H1 (cell line): ENCODE measurements around the gene AFF1. TPM values are rescaled to one million over a fixed set of nuclear protein-coding genes. Genes with fewer than 3 reads are reported as not detected.
A peak's percentile ranks its signal among the peaks of the same experiment; 100 is the strongest.

ENCODE experiments used
- CTCF ChIA-PET: fragments of 300-600 bp; sonication (Branson Sonifier 250); formaldehyde crosslinking; loops from one replicate; lab custom pipeline; 2021; ENCODE audit not compliant: partially characterized antibody; lab: Charles Lee
- POLR2A ChIA-PET: fragments of 300-600 bp; sonication (Branson Sonifier 250); formaldehyde crosslinking; loops from one replicate; lab custom pipeline; 2021; ENCODE audit warnings: inconsistent platforms; ENCODE audit not compliant: partially characterized antibody; lab: Charles Lee
- DNase-seq, 2 experiments: peaks; one replicate each; pipeline versions ENCODE4 v3.0.0 to v3.0.0-alpha.2; 2010 to 2022; ENCODE audit warnings: low spot score in 2 of 2, low read depth in 1 of 2, mixed read lengths in 1 of 2
- FAIRE-seq: peaks from 2 replicates; lab custom pipeline; 2011; peaks lifted over from hg19 to GRCh38; lab: Jason Lieb, UNC
- H2AFZ ChIP-seq: 2 replicates; pipeline ENCODE4 v1.8.1; 2012; ENCODE audit warnings: low read length, inconsistent platforms
- H2AK5ac ChIP-seq: 2 replicates; pipeline ENCODE4 v1.6.1; 2013; ENCODE audit warnings: low read depth, low read length
- H2BK120ac ChIP-seq: replicated peaks from 2 replicates; pipeline ENCODE3; 2013; ENCODE audit warnings: low read depth, low read length, inconsistent platforms
- H2BK12ac ChIP-seq: 2 replicates; pipeline ENCODE4 v1.6.1; 2013; ENCODE audit warnings: low read depth, low read length
- H2BK15ac ChIP-seq: 2 replicates; pipeline ENCODE4 v1.6.1; 2013; ENCODE audit warnings: low read length
- H2BK20ac ChIP-seq: 2 replicates; pipeline ENCODE4 v1.6.1; 2013; ENCODE audit warnings: low read length
- H2BK5ac ChIP-seq: 2 replicates; pipeline ENCODE4 v1.6.1; 2013; ENCODE audit warnings: low read depth, low read length
- H3K14ac ChIP-seq: 2 replicates; pipeline ENCODE4 v1.6.1; 2013; ENCODE audit warnings: inconsistent platforms; ENCODE audit not compliant: insufficient read length
- H3K18ac ChIP-seq: 2 replicates; pipeline ENCODE4 v1.6.1; 2013; ENCODE audit warnings: low read length; ENCODE audit errors: extremely low read depth
- H3K23ac ChIP-seq: 2 replicates; pipeline ENCODE4 v1.6.1; 2013; ENCODE audit warnings: inconsistent platforms; ENCODE audit not compliant: insufficient read length
- H3K23me2 ChIP-seq: 2 replicates; pipeline ENCODE4 v1.6.1; 2013; ENCODE audit warnings: low read depth, low read length
- H3K27ac ChIP-seq: 2 replicates; pipeline ENCODE4 v1.6.1; 2011; ENCODE audit warnings: low read depth, low read length, inconsistent platforms
- H3K27me3 ChIP-seq, 4 experiments: replicated peaks in 1 of 4; 1 replicate in 1 of 4; 2 replicates in 3 of 4; pipeline versions ENCODE4 v1.6.1 to v1.8.1; 2011 to 2013; ENCODE audit warnings: low read length in 3 of 4, mild to moderate bottlenecking in 3 of 4, inconsistent platforms in 2 of 4, mixed read lengths in 2 of 4, moderate library complexity in 1 of 4; ENCODE audit not compliant: control insufficient read depth in 3 of 4, insufficient read depth in 3 of 4; ENCODE audit errors: extremely low read depth in 1 of 4
- H3K36me3 ChIP-seq, 4 experiments: 2 replicates each; pipeline versions ENCODE4 v1.6.1 to v1.8.1; 2011 to 2013; ENCODE audit warnings: mild to moderate bottlenecking in 4 of 4, low read length in 3 of 4, moderate library complexity in 2 of 4, control low read depth in 1 of 4, inconsistent platforms in 1 of 4; ENCODE audit not compliant: insufficient read depth in 4 of 4, control insufficient read depth in 2 of 4
- H3K4ac ChIP-seq: replicated peaks from 2 replicates; pipeline ENCODE3; 2013; ENCODE audit warnings: low read length, low read depth, mixed read lengths, inconsistent platforms; ENCODE audit not compliant: insufficient read length
- H3K4me1 ChIP-seq, 4 experiments: replicated peaks in 1 of 4; 1 replicate in 1 of 4; 2 replicates in 3 of 4; pipeline versions ENCODE4 v1.6.1 to v1.8.1; 2011 to 2013; ENCODE audit warnings: low read length in 3 of 4, inconsistent platforms in 2 of 4, mixed read lengths in 1 of 4; ENCODE audit not compliant: insufficient read depth in 4 of 4, control insufficient read depth in 3 of 4
- H3K4me2 ChIP-seq, 2 experiments: 2 replicates each; pipeline versions ENCODE4 v1.6.1 to v1.8.1; 2011 to 2013; ENCODE audit warnings: low read depth in 2 of 2, low read length in 2 of 2, control low read depth in 1 of 2, inconsistent platforms in 1 of 2, mild to moderate bottlenecking in 1 of 2; ENCODE audit not compliant: insufficient read depth in 1 of 2
- H3K4me3 ChIP-seq, 4 experiments: fragments of 200-600, 300-600 bp in 1 of 4; sonication (generic), shearing (Covaris generic), sonication (Bioruptor Twin) in 1 of 4; 2 replicates each; pipeline versions ENCODE4 v1.5.1 to v1.8.1; 2011 to 2016; ENCODE audit warnings: low read length in 4 of 4, low read depth in 3 of 4, control low read depth in 2 of 4, inconsistent platforms in 2 of 4, mild to moderate bottlenecking in 2 of 4, mixed read lengths in 1 of 4, moderate library complexity in 1 of 4; ENCODE audit not compliant: insufficient read depth in 2 of 4; ENCODE audit errors: extremely low read depth in 1 of 4
- H3K56ac ChIP-seq: replicated peaks from 2 replicates; pipeline ENCODE3; 2013; ENCODE audit warnings: low read depth, mild to moderate bottlenecking, mixed read lengths, low read length, inconsistent platforms; ENCODE audit not compliant: insufficient read length
- H3K79me1 ChIP-seq: 2 replicates; pipeline ENCODE4 v1.6.1; 2013; ENCODE audit warnings: low read depth, low read length, control low read depth
- H3K79me2 ChIP-seq, 2 experiments: 2 replicates each; pipeline versions ENCODE4 v1.6.1 to v1.8.1; 2012 to 2013; ENCODE audit warnings: low read length in 2 of 2, mild to moderate bottlenecking in 2 of 2, inconsistent platforms in 1 of 2; ENCODE audit not compliant: insufficient read depth in 2 of 2, control insufficient read depth in 1 of 2
- H3K9ac ChIP-seq, 4 experiments: replicated peaks in 1 of 4; 1 replicate in 1 of 4; 2 replicates in 3 of 4; pipeline versions ENCODE4 v1.6.1 to v1.8.1; 2011 to 2013; ENCODE audit warnings: low read depth in 3 of 4, low read length in 3 of 4, control low read depth in 2 of 4, mild to moderate bottlenecking in 2 of 4, moderate library complexity in 2 of 4, inconsistent platforms in 1 of 4; ENCODE audit errors: extremely low read depth in 1 of 4
- H3K9me3 ChIP-seq, 2 experiments: 2 replicates each; pipeline versions ENCODE4 v1.6.1 to v1.8.1; 2012 to 2013; ENCODE audit warnings: mild to moderate bottlenecking in 2 of 2, moderate library complexity in 2 of 2, control low read depth in 1 of 2, inconsistent platforms in 1 of 2, low read depth in 1 of 2, low read length in 1 of 2, mixed read lengths in 1 of 2; ENCODE audit not compliant: insufficient read depth in 2 of 2
- H4K20me1 ChIP-seq, 2 experiments: replicated peaks in 1 of 2; 2 replicates each; pipeline versions ENCODE3 to v1.8.1; 2011 to 2013; ENCODE audit warnings: inconsistent platforms in 2 of 2, low read length in 2 of 2, mild to moderate bottlenecking in 1 of 2; ENCODE audit not compliant: insufficient read depth in 2 of 2, control insufficient read depth in 1 of 2
- H4K5ac ChIP-seq: 2 replicates; pipeline ENCODE4 v1.6.1; 2013; ENCODE audit warnings: low read length, low read depth, mixed read lengths, inconsistent platforms; ENCODE audit not compliant: insufficient read length
- H4K8ac ChIP-seq: 2 replicates; pipeline ENCODE4 v1.8.0; 2013; ENCODE audit warnings: mild to moderate bottlenecking, moderate library complexity, low read length, inconsistent platforms; ENCODE audit not compliant: insufficient read depth; ENCODE audit errors: extremely low read depth
- H4K91ac ChIP-seq: replicated peaks from 2 replicates; pipeline ENCODE3; 2013; ENCODE audit warnings: low read length, mixed read lengths, inconsistent platforms; ENCODE audit not compliant: insufficient read length
- ATF2 ChIP-seq: IDR thresholded peaks from 2 replicates; pipeline ENCODE4 v1.6.1; 2012; ENCODE audit warnings: low read length, inconsistent platforms
- POU5F1 ChIP-seq: IDR thresholded peaks from 2 replicates; pipeline ENCODE4 v1.6.1; 2011; ENCODE audit warnings: low read depth, mild to moderate bottlenecking, low read length, moderate library complexity
- SAP30 ChIP-seq: fragments of 300-600 bp; sonication (generic); IDR thresholded peaks from 2 replicates; pipeline ENCODE4 v1.7.1; 2012; ENCODE audit warnings: low read length, moderate library complexity, mild to moderate bottlenecking, inconsistent platforms; ENCODE audit not compliant: insufficient read depth, insufficient replicate concordance
- WGBS, 2 experiments: shearing (Covaris generic) in 1 of 2; methylation state at CpG; one replicate each; pipeline versions ENCODE4 v1.1.6 to v1.1.7; 2013 to 2015; ENCODE audit warnings: low lambda C conversion rate in 2 of 2, mixed read lengths in 2 of 2, inconsistent platforms in 1 of 2, low coverage in 1 of 2, missing lambda C conversion rate in 1 of 2; ENCODE audit not compliant: insufficient replicate concordance in 2 of 2, insufficient coverage in 1 of 2, insufficient read length in 1 of 2; ENCODE audit errors: extremely low coverage in 1 of 2, missing lambda C conversion rate in 1 of 2; 5-methylcytosine and 5-hydroxymethylcytosine counted together
- polyA plus RNA-seq, 7 experiments: library from polyadenylated mRNA; depleted of rRNA in 3 of 7; stranded (reverse) in 5 of 7; unstranded in 2 of 7; fragments of >200 nt in 5 of 7; fragments of 200-250 nt in 2 of 7; gene quantifications; 1 replicate in 5 of 7; 2 replicates in 1 of 7; 4 replicates in 1 of 7; pipeline versions ENCODE4 v1.2.1 to v1.2.3, GENCODE V29; 2011 to 2013; ENCODE audit warnings: missing spikeins in 2 of 7, mixed read lengths in 2 of 7
- total RNA-seq: library from RNA; stranded (reverse); fragmentation: NEBNext Ultra II Directional; extraction: Animal tissue kit (Norgen Biotek cat#: 25700); gene quantifications from 2 replicates; pipeline ENCODE4 v1.2.1, GENCODE V29; 2021

AFF1 gene
- total and polyA plus RNA-seq, 2 of the 8 experiments (the other 6 are each of a cell fraction or from before 2014, with no cell fraction given) = 14.8 to 85.5 TPM

GRCh38 chr4:87073199-87074120 lies 138.6 kb downstream of the AFF1 start:
- H3K4me3 ChIP-seq = no peak overlapping the region
- no peak overlapping the region for H2AK5ac ChIP-seq
- H4K5ac ChIP-seq = peak overlapping the region; percentile 47
- H2AFZ ChIP-seq = no peak overlapping the region
- H3K23me2 ChIP-seq = no peaks in the 10 kb centered on the region
- no peaks in the 10 kb centered on the region for H3K9me3 ChIP-seq
- no peak overlapping the region for H3K23ac ChIP-seq
- no peak overlapping the region for H2BK5ac ChIP-seq
- WGBS, 2 experiments = 87% methylated on average over 12 of the region's 14 CpGs; no CpG with 5 or more reads in 1 of the 2 experiments
- no peak overlapping the region for H3K18ac ChIP-seq
- CTCF ChIA-PET = interaction anchor here (1.0 to 1.9 kb wide), 2 partner anchors 20 to 113 kb away, joined by 3 to 6 read pairs; no protein-coding TSS in a partner anchor
- peaks cover 0 to 69% of the 10 kb centered on the region in 2 experiments; a peak in 2 of 4 replicates for H3K79me2 ChIP-seq
- no peak overlapping the region for H3K4me2 ChIP-seq
- H2BK20ac ChIP-seq = no peak overlapping the region
- no peak overlapping the region for H4K91ac ChIP-seq
- H3K9ac ChIP-seq = no peak overlapping the region
- H2BK120ac ChIP-seq = no peak overlapping the region
- H3K27me3 ChIP-seq = no peaks in the 10 kb centered on the region
- DNase-seq (no peak), FAIRE-seq (no peak)
- H2BK12ac ChIP-seq = no peak overlapping the region
- POLR2A ChIA-PET = interaction anchor here (0.6 to 0.7 kb wide), 3 partner anchors 67 to 152 kb away, joined by 3 to 6 read pairs (median 3); no protein-coding TSS in a partner anchor
- peaks cover 3% of the 10 kb centered on the region; the same call in 1 of the 2 replicates for H3K79me1 ChIP-seq
- no peak overlapping the region for H2BK15ac ChIP-seq
- no peak overlapping the region for H3K27ac ChIP-seq
- H3K36me3 ChIP-seq = no peaks in the 10 kb centered on the region
- H3K56ac ChIP-seq = no peak overlapping the region
- no peak overlapping the region for H3K4ac ChIP-seq
- H4K8ac ChIP-seq = no peak overlapping the region
- H3K4me1 ChIP-seq = peaks cover 0 to 23% (median 3%) of the 10 kb centered on the region in 4 experiments; a peak in 4 of 7 replicates
- TF ChIP-seq ATF2 (no peak), SAP30 (no peak), POU5F1 (no peak)
- no peak overlapping the region for H3K14ac ChIP-seq
- H4K20me1 ChIP-seq = peaks cover 7 to 8% of the 10 kb centered on the region in 2 experiments
